ENCODE measurements around the gene PDE7B. TPM values are rescaled to one million over a fixed set of nuclear protein-coding genes. Genes with fewer than 3 reads are reported as not detected.

PDE7B gene
- polyA plus RNA-seq, 1 of the 3 experiments (the other 2 are of a cell fraction), result 1.9 TPM

GRCh38 chr6:136192902-136193301 lies 341.4 kb downstream of the PDE7B start:
- H3K9ac ChIP-seq, result no peak overlapping the region
- no peak for DNase-seq
- ChIA-PET POLR2A (no interaction called here), CTCF (interaction anchor here (1.4 to 1.7 kb wide), 2 partner anchors 9 to 19 kb away, joined by 3 to 6 read pairs; no protein-coding TSS in a partner anchor)
- H3K27ac ChIP-seq (ENCODE audit: low read depth in 2 of 2, low read length in 1 of 2), result no peak overlapping the region
- peaks cover 0 to 2% of the 10 kb centered on the region in 2 experiments; a peak in 2 of 4 replicates for H3K4me1 ChIP-seq (ENCODE audit: control insufficient read depth in 1 of 2, insufficient read depth in 2 of 2, low read depth in 1 of 2, low read length in 1 of 2)
- peaks cover 0 to 2% of the 10 kb centered on the region in 2 experiments for H3K36me3 ChIP-seq (replicated peaks in 1 of 2; ENCODE audit: control insufficient read depth in 1 of 2, insufficient read depth in 2 of 2, low read length in 1 of 2)
- H3K4me2 ChIP-seq, result no peak overlapping the region
- 86% methylated on average over 6 of the region's 6 CpGs for WGBS (ENCODE audit: low lambda C conversion rate)
- no peaks in the 10 kb centered on the region for H4K20me1 ChIP-seq (ENCODE audit: insufficient read depth)
- H3K4me3 ChIP-seq (ENCODE audit: low read depth in 2 of 2, low read length in 1 of 2), result no peak overlapping the region
- no peak for TF ChIP-seq RFX5 (IDR thresholded peaks at IDR 0.05; ENCODE audit: low read length)
- TF ChIP-seq TAF1 (IDR thresholded peaks at IDR 0.05; ENCODE audit: borderline replicate concordance, low read depth, low read length), result no peak
- no peak for TF ChIP-seq NFIC (IDR thresholded peaks at IDR 0.05; ENCODE audit: borderline replicate concordance)
- TF ChIP-seq USF1 (IDR thresholded peaks at IDR 0.05; ENCODE audit: borderline replicate concordance, low read depth), result no peak
- TF ChIP-seq USF2 (IDR thresholded peaks at IDR 0.05; ENCODE audit: borderline replicate concordance, low read depth, low read length), result no peak
- no peak for TF ChIP-seq GATA2 (CRISPR knock-in tag; IDR thresholded peaks at IDR 0.05)
- no peak for TF ChIP-seq TEAD4 (IDR thresholded peaks at IDR 0.05; ENCODE audit: borderline replicate concordance, insufficient read depth)
- no peak for TF ChIP-seq RXRA (IDR thresholded peaks at IDR 0.05; ENCODE audit: borderline replicate concordance, low read depth)
- no peak for TF ChIP-seq SIN3A (IDR thresholded peaks at IDR 0.05; ENCODE audit: borderline replicate concordance, low read depth, low read length)
- TF ChIP-seq ZBTB33 (IDR thresholded peaks at IDR 0.05; ENCODE audit: borderline replicate concordance, low read depth), result no peak
- no peak for TF ChIP-seq EP300 (IDR thresholded peaks at IDR 0.05; ENCODE audit: borderline replicate concordance in 1 of 2, low read depth in 1 of 2, low read length in 1 of 2)
- no peak for TF ChIP-seq EZH2phosphoT487 (IDR thresholded peaks at IDR 0.05; ENCODE audit: borderline replicate concordance, low read depth)
- no peak for TF ChIP-seq FOXJ3 (CRISPR knock-in tag; IDR thresholded peaks at IDR 0.05)
- TF ChIP-seq IRF3 (IDR thresholded peaks at IDR 0.05; ENCODE audit: low read depth, low read length), result no peak
- no peak for TF ChIP-seq PBX3 (IDR thresholded peaks at IDR 0.05)
- no peak for TF ChIP-seq FOXM1 (IDR thresholded peaks at IDR 0.05; ENCODE audit: low read depth)
- no peaks in the 10 kb centered on the region for H3K27me3 ChIP-seq (ENCODE audit: insufficient read depth)
- H3K9me2 ChIP-seq, result no peaks in the 10 kb centered on the region
- H3F3A ChIP-seq (replicated peaks; ENCODE audit: insufficient read depth), result no peaks in the 10 kb centered on the region
- no peaks in the 10 kb centered on the region for H3K79me2 ChIP-seq (ENCODE audit: insufficient read depth)
- H2AFZ ChIP-seq (ENCODE audit: low read depth), result no peak overlapping the region
- H3K9me3 ChIP-seq, result no peaks in the 10 kb centered on the region

Measured in SK-N-SH (cell line).